Adrenal gland (tissue), 12 donors: Measurements from ENCODE around the gene NEK9. TPM values are rescaled to one million over a fixed set of nuclear protein-coding genes. Genes with fewer than 3 reads are reported as not detected.

Experiments used
- DNase-seq, 7 donors: peaks; one replicate each; pipeline ENCODE4 v3.0.0-alpha.2; 2019 to 2020
- H3K27ac ChIP-seq, 5 donors: fragments of 200-600 bp; sonication (generic) in 4 of 5; 1 replicate in 3 of 5; 2 replicates in 2 of 5; pipeline versions ENCODE4 v1.5.1 to v1.8.0; 2016 to 2020; ENCODE audit warnings: mild to moderate bottlenecking in 1 of 5
- H3K27me3 ChIP-seq: fragments of 200-600 bp; 2 replicates; pipeline ENCODE4 v1.8.0; 2021
- H3K36me3 ChIP-seq, 2 donors: fragments of 200-600 bp; replicated peaks in 1 of 2; 1 replicate in 1 of 2; 2 replicates in 1 of 2; pipeline versions ENCODE4 v1.5.1 to v1.8.0; 2018 to 2022
- H3K4me1 ChIP-seq, 2 donors: fragments of 200-600 bp; replicated peaks in 1 of 2; 1 replicate in 1 of 2; 2 replicates in 1 of 2; pipeline versions ENCODE4 v1.5.1 to v1.8.0; 2018 to 2021
- H3K4me3 ChIP-seq, 4 donors: fragments of 200-600 bp; sonication (generic) in 3 of 4; one replicate each; pipeline ENCODE4 v1.5.1; 2016 to 2018
- H3K9me3 ChIP-seq, 3 donors: fragments of 200-600 bp; sonication (generic) in 1 of 3; replicated peaks in 1 of 3; 1 replicate in 2 of 3; 2 replicates in 1 of 3; pipeline versions ENCODE4 v1.5.1 to v1.8.0; 2016 to 2021
- CTCF ChIP-seq, 6 experiments: fragments of 450-650 bp in 4 of 6; fragments of 200-600 bp in 2 of 6; sonication (generic) in 1 of 6; IDR thresholded peaks; 1 replicate in 5 of 6; 2 replicates in 1 of 6; pipeline versions ENCODE4 v1.5.1 to v1.8.0; 2016 to 2021; ENCODE audit warnings: antibody characterized with exemption in 6 of 6, mild to moderate bottlenecking in 2 of 6, moderate library complexity in 1 of 6
- POLR2A ChIP-seq, 2 donors: fragments of 450-650 bp; IDR thresholded peaks; one replicate each; pipeline ENCODE4 v1.6.1; 2017; ENCODE audit warnings: antibody characterized with exemption in 2 of 2, mild to moderate bottlenecking in 2 of 2, moderate library complexity in 1 of 2
- WGBS, 4 donors: extraction: QIAGEN DNeasy Blood & Tissue Kit in 2 of 4; methylation state at CpG; one replicate each; pipeline versions ENCODE4 v1.1.5 to v1.1.7; 2013 to 2017; 5-methylcytosine and 5-hydroxymethylcytosine counted together
- intact Hi-C, 2 donors: fragments of 100-400 bp; cut with DNase I; formaldehyde crosslinking; loops; one replicate each; pipeline versions ENCODE4 v1.14.1 to v1.15.0; 2022 to 2023
- polyA plus RNA-seq, 3 donors: library from polyadenylated mRNA; stranded (reverse); fragments of 200-250 nt in 2 of 3; fragments of 350-450 nt in 1 of 3; fragmentation: Illumina TruSeq in 1 of 3; extraction: RNeasy Lipid Tissue Mini Kit (QIAGEN cat#74804) in 1 of 3; gene quantifications; one replicate each; pipeline ENCODE4 v1.2.3, GENCODE V29; 2013 to 2014
- total RNA-seq, 9 donors: library from RNA; depleted of rRNA in 4 of 9; stranded (reverse); fragments of >200 nt in 4 of 9; fragments of 120-200 nt in 1 of 9; fragmentation: NEBNext Ultra II Directional in 1 of 9; extraction: Animal tissue kit (Norgen Biotek cat#: 25700) in 1 of 9; gene quantifications; one replicate each; pipeline versions ENCODE4 v1.1.0 to v1.2.4, GENCODE V29; 2013 to 2023
- donor health status: healthy with polysubstance abuse.
- donor health status: Bipolar disorder and iron deficiency.
- donor health status: DM: yes; HTN: yes; CAD: no.
- donor health status: DM: no; HTN: no; CAD: no.
- donor health status: DM: no; HTN: no; CAD: no.
- donor health status: DM: yes; HTN: yes; CAD: no.

NEK9 gene
- total and polyA plus RNA-seq, 12 donors, result 39.2 to 165 (median 75.5) TPM

DNA sequence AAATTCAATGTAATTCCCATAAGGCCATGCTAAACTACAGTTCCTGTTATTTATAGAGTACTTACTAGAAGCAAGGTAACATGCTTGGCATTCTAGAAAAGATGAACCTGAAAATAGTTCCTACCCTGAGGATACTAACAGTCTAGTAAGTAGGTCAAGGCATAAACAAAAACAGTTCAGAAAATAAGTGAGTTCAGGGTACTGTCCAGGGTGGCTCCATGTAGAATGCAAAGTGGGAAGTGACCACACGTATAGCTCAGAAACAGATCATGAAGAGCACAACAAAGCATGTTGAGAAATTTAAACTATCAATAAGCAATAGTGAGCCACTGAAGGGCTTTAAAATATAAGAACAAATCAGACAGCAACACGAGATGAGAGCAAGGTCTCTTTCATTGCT is 47.2 kb upstream of the NEK9 start:
- Histone ChIP-seq H3K4me3 (no peak overlapping the region), H3K27me3 (no peaks in the 10 kb centered on the region), H3K9me3 (no peaks in the 10 kb centered on the region), H3K36me3 (no peaks in the 10 kb centered on the region), H3K27ac (peak overlapping the region in 2 of 5 donors; percentile 3 to 23), H3K4me1 (peaks cover 12 to 39% of the 10 kb centered on the region in 2 donors)
- 29 to 49% (median 38%) methylated on average over 2 of the region's 2 CpGs for WGBS, 4 donors
- no peak for DNase-seq
- intact Hi-C loops, result no loop called here
- no peak for TF ChIP-seq POLR2A (IDR thresholded peaks at IDR 0.05)
- TF ChIP-seq CTCF (IDR thresholded peaks at IDR 0.05), result no peak

- intact Hi-C loops, result no loop called here
Measured at GRCh38 chr14:75170772-75171171, 43.9 kb upstream of the NEK9 start.

DNA sequence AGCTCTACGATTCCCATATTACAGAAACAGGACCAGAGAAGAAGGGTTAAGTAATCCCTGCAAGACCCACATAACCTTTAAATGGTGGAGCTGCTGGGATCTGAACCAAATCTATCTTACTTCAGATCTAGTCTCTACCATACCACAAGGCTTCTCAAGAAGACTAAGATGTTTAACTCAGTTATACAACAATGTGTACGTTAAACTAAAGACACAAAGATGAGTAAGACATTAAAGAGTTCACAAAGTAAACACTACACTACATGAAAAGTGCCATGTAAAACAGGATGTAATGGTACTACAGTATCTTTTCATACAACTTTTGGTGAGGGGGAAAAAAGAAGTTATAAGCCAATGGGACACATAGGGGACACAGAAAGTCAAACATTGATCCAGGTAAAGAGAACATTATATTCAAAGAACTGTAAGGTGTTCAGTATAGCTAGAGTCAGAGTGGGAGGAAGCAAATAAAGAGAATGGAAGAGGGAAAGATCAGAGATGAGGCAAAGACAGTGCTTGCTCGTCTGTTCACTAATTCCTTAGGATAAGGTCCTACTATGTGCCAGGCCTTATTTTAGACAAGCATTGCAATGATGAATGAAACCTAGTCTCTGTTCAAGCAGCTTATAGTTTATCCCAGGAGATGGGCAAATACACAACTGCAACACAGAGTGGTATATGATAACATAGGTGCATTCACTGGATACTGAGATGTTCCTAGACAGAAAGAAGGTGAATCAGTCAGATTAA is 41.9 kb upstream of the NEK9 start:
- DNase-seq, result no peak
- TF ChIP-seq POLR2A (IDR thresholded peaks at IDR 0.05), result no peak
- TF ChIP-seq CTCF (IDR thresholded peaks at IDR 0.05), result no peak
- H3K4me1 ChIP-seq, result peaks cover 13 to 61% of the 10 kb centered on the region in 2 donors
- no peaks in the 10 kb centered on the region for H3K9me3 ChIP-seq
- H3K27me3 ChIP-seq, result no peaks in the 10 kb centered on the region
- intact Hi-C loops, result no loop called here
- no peak overlapping the region for H3K27ac ChIP-seq
- no peak overlapping the region for H3K4me3 ChIP-seq
- WGBS, 4 donors, result 86 to 91% (median 89%) methylated on average over 3 of the region's 3 CpGs
- H3K36me3 ChIP-seq, result no peaks in the 10 kb centered on the region

More at GRCh38 chr14:75170772-75171171, 43.9 kb upstream of the NEK9 start:
- H3K9me3 ChIP-seq, result no peaks in the 10 kb centered on the region
- 54 to 66% (median 61%) methylated on average over 4 of the region's 4 CpGs for WGBS, 4 donors
- TF ChIP-seq POLR2A (IDR thresholded peaks at IDR 0.05), result no peak
- TF ChIP-seq CTCF (IDR thresholded peaks at IDR 0.05), result no peak
- no peaks in the 10 kb centered on the region for H3K36me3 ChIP-seq
- no peak for DNase-seq
- H3K27me3 ChIP-seq, result no peaks in the 10 kb centered on the region
- no peak overlapping the region for H3K27ac ChIP-seq
- no peak overlapping the region for H3K4me3 ChIP-seq
- H3K4me1 ChIP-seq, result peaks cover 17 to 68% of the 10 kb centered on the region in 2 donors

- Histone ChIP-seq H3K27me3 (no peaks in the 10 kb centered on the region), H3K9me3 (no peaks in the 10 kb centered on the region), H3K36me3 (no peaks in the 10 kb centered on the region), H3K27ac (no peak overlapping the region), H3K4me1 (peaks cover 5 to 62% of the 10 kb centered on the region in 2 donors), H3K4me3 (no peak overlapping the region)
- 80 to 96% (median 87%) methylated on average over 2 of the region's 2 CpGs for WGBS, 4 donors
- TF ChIP-seq POLR2A (IDR thresholded peaks at IDR 0.05), result no peak
- TF ChIP-seq CTCF (IDR thresholded peaks at IDR 0.05), result no peak
- intact Hi-C loops, result no loop called here
- peak in 1 of 7 donors; percentile 5 for DNase-seq
Measured at GRCh38 chr14:75167325-75167724, 40.5 kb upstream of the NEK9 start.
